HG03460 (cell line): Measurements from ENCODE around the gene ARHGAP23.

Source experiments
- ATAC-seq: cut with Tn5 transposase; IDR thresholded peaks from one replicate; pipeline ENCODE4 v1.9.1; 2021; ENCODE audit not compliant: unreplicated experiment

Gene ARHGAP23

DNA sequence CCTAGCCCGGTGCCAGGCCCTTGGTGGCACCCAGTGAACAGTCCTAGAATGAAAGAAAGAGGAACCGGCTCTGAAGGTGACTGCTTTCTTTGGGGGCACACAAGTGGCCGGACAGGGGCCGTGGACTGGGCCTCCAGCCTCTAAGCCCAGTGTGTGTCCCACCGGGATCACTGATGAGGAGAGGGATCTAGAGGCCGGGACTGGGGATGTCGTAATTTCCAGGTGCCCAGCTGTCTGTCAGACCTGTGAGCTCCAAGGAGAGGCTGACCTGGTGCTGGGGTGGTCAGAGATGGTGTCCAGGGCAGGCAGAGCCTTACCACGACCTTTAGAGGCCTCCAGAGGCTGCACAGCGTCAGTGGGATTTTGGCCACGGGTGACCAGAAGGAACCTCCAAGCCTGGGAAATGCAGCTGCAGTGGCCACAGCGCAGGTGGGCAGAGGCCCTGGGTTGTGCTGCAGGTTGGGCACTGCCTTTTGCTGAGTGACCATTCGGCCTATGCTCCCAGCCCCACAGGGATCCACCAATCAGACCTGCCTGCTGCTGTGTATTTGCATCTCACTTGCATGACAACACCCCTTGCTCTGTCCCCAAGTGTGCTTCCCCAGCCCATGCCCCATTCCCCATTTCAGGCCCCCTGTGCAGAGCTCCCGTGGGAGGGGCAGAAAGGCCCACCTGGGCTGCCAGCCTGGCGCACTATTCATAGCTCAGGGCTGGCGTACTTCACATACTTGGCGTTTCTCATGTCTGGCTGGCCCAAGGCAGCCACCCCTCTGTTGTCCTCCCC is 12.5 kb downstream of the ARHGAP23 start:
- no peak for ATAC-seq

DNA sequence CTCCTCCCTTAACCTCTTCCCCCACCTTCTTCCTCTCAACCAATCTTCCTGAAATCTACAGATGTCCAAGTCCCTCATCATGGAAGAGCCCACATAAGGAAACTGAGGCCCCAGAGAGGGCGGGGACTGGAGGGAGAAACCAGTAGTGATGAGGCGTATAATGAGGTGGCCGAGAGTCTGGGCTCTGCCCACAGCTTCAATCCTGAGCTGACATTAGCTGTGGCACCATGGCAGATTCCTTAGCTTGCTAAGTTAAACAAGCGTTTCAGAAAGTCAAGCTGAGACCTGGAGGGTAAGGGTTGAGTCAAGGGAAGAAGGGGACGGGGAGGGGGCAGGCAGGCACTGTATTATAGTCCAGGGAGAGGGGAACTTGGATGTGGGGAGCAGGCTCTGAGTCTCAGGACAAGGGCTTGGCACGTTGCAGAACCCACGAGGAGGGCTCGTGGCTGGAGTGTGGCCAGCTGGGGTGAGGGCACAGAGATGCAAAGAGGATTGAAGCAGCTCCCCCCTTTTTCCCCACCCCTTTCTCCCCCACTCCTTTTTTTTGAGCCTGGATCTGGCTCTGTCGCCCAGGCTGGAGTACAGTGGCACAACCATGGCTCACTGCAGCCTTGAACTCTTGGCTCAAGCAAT is 13.3 kb downstream of the ARHGAP23 start:
- ATAC-seq, result no peak

DNA sequence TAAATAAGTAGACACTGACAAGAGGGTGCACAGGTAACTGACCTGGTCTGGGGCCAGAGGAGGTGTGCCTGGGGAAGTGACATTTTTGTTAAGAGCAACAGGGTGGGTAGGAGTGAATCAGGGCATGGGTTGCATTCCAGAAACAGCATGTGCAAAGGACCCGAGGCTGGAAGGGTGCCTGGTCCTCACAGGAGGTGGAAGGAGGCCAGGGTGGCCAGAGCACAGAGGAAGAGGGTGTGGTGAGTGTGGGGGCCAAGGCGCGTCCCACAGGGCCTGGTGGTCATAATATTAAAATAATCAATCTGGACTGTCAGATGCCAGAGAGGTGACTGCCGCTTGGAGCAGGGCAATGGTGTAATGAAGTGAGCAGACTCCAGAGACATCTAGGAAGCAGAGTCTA is 14.3 kb downstream of the ARHGAP23 start:
- ATAC-seq, result no peak

GRCh38 chr17:38443356-38444031 is 15.2 kb downstream of the ARHGAP23 start:
- ATAC-seq, result no peak

GRCh38 chr17:38444151-38444550 is 15.9 kb downstream of the ARHGAP23 start:
- ATAC-seq, result no peak

- ATAC-seq, result no peak
These were observed 19.3 kb downstream of the ARHGAP23 start for GRCh38 chr17:38447502-38448085.

- ATAC-seq, result no peak
These were observed 20.0 kb downstream of the ARHGAP23 start for GRCh38 chr17:38448208-38448771.

- ATAC-seq, result no peak
These were observed 21.1 kb downstream of the ARHGAP23 start for GRCh38 chr17:38449364-38449763.

- no peak for ATAC-seq
These were observed 22.3 kb downstream of the ARHGAP23 start for GRCh38 chr17:38450557-38451029.

DNA sequence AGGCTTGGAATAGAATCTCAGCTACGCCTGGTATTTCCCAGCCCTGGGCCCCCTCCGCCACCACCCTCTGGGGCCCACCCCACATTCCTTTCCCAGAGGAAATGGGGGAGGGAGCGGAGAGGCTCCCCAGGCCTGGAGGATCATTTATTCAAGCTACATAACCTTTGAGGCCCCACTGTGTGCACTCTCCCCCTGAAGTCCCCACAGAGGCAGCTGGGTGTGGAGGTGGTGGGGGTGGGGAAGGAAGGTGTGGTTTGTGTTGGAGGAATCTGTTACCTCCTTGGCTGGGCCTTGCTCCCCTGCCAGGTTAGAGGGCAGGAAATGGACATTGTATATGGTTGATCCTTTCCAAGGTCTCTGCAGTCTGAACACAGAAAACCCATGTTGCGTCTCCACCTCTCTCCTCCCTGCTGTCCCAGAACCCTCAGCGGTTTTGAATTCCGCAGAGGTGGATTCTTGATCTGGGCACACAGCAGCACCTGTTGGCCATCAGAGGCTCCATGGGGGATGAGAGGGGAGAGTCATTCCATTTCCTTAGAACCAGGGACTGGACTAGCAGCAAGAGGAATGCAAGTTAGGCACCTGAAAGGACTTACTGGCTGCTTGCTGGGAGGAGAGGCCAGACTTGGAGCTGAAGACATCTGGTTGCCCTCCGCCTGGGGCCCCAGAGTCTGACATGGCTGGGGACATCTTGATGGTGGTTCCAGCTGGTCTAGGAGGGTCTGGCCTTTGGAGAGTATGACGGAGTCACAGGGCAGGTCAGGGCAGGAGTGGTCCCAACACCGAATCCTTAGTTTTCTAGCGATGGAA is 23.0 kb downstream of the ARHGAP23 start:
- ATAC-seq, result no peak

DNA sequence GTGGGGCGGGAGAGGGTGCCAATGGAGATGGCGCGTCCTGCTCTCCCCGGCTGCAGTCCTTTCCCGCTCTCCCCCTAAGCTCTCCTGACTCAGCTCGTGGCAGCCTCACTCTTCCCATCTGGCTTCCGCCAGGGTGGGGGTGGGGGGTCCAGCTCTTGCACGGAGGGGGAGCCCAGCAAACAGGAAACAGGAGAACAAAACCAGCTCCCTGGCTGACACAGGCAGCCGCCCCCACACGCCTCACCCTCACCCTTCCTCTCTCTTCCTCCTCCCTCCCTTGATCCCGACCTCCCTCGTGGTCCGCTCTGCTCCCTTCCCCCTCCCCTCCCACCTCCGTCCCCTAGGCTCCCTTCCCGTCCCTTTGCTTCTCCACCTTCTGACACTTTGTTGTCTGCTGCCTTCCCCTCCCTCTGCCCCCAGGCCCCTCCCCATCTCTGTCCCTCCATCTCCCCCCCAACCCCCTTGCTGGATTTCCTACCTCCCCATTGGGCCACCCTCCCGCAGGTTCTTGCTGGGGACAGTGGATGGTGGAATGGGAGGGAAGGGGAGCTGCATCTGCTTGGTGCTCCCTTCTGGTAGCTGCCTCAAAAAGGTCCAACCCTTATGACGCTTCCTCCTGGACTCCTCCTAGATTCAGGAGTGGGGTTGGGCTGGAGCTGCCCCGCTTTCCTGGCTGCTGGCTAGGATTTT is 23.7 kb downstream of the ARHGAP23 start:
- no peak for ATAC-seq

- no peak for ATAC-seq
These were observed 24.5 kb downstream of the ARHGAP23 start for GRCh38 chr17:38452719-38453118.

DNA sequence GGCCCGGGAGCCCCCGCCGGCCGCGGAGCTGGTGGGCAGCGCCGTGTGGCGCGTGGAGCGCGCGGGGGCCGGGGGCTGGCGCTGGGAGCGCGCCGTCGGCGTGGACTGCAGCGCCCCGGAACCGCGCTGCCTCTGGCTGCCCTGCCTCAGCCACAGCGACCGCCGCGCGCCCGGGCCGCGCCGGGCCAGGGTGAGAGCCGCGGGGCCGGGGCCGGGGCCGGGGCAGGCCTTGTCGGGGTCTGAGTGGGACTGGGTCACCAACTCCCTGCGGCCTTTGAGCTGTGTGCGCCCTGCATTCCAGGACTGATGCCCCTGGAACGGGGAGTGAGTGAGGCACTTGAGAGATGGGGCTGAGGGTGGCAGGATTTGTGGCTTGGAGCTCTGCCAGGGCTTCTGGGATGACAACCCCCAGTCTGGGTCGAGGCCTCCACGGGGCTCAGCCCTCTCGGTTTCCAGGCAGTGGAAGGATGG is 25.7 kb downstream of the ARHGAP23 start:
- ATAC-seq, result no peak

DNA sequence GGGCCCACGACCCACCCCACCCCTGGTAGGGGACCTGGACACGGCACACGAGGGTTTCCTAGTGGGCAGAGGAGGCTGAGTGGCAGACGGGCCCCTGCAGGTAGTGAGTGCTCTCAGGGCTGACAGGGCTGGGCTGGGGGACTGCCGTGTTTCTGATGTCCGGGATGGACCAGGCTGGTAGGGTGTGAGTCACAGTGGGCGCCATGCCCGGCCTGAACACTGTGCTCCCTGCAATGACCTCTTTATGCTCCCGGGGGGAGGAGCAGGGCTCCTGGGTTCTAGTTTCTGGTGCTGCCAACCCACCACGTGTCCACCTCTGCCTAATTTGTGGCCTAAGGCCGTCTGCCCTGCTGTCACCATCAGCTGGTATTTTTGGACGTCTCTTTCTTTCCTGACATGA is 26.3 kb downstream of the ARHGAP23 start:
- ATAC-seq, result no peak

DNA sequence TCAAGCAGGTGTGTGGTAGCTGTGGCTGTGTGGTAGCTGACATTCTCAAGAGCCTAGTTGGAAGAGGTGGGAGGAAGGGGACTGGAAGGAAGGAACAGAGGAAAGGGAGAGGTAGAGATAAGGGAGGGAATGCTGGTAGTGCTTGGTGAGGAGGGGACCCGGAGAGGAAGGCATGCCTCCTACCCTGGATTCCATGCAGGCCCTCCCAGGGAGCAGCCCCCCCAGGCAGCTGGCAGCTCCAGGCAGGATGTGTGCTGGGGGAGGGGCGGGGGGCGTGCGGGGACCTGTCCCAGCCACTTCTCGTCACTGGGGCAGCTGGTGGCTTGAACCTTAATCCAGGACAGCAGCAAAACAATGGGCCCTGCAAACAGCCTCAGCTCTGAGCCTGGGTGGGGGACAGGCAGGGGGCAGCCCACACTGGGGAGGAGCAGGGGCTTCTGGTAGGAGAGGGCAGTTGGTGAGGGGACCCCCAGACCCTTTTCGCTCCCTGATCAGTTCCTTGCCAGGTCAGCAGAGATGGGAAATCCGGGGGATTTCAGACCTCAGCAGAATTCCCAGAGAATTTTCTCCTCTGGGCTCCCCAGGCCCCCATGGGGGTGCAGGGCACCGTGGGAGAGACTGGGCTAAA is 27.1 kb downstream of the ARHGAP23 start:
- ATAC-seq, result no peak

- no peak for ATAC-seq
These were observed 28.0 kb downstream of the ARHGAP23 start for GRCh38 chr17:38456031-38456815.

DNA sequence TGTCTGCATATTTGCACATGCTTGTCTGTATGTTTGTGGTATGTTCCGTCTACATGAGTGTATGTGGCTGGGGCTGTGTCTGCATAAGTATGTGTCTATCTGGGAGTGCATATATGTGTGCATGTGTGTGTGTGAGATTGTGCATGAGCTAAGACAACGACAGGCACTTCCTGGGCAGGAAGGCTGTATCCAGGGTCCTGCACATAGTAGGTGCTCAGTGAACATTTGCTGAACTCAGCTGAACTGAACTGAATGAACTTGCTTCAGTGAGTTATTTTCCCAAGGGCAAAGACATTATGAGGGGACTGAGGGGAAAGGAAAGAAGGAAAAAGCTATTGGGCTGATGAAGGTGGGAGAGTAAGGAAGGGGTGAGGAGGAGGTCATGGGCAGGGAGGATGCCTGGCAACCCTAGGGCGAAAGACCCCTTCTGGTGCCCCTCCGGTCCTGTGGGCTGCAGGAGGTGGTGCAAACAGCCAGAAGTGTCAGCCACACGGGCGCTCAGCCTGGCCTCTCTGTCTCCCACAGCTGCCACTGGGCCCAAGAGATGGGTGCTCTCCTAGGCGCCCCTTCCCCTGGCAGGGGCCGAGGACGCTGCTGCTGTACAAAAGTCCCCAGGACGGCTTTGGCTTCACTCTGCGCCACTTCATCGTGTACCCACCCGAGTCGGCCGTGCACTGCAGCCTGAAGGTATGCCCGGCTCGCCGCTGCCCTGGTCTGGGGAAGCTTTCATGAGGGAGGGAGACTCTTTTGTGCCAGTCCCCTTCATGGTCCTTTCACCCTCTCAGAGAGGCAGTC is 29.5 kb downstream of the ARHGAP23 start:
- ATAC-seq, result no peak

DNA sequence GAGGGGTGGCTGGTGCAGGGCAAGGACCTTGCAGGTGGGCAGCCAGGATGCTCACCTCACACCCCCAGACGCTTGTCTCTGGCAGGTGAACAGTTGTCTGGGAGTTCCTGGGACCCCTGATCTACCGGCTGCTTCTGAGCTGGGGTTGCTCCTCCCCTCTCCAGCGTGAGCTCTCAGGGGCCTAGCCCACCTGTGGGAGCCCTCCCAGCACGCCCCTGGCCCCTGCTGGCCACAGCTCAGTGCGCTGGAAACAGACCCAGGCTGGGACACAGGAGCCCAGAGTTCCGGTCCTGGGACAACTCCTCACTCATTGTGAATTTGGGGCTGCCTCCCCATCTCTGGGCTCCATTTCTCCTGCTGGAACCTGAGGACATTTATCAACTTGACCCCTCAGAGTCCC is 30.3 kb downstream of the ARHGAP23 start:
- ATAC-seq, result no peak
